ENCODE results near the gene TMEFF1.

Gene TMEFF1

GRCh38 chr9:100581661-100582060 lies 108.7 kb downstream of the TMEFF1 start:
- no peak overlapping the region for H3K4me3 ChIP-seq (ENCODE audit: insufficient read depth, low read depth, low read length, poor library complexity, severe bottlenecking)

GRCh38 chr9:100583014-100583802 lies 110.3 kb downstream of the TMEFF1 start:
- Histone ChIP-seq H3K9me3 (ENCODE audit: control insufficient read depth, low read length) (no peaks in the 10 kb centered on the region), H3K27me3 (replicated peaks; ENCODE audit: control insufficient read depth, insufficient read depth, low read length, poor library complexity, severe bottlenecking) (no peaks in the 10 kb centered on the region), H3K27ac (ENCODE audit: insufficient read depth, low read length, poor library complexity, severe bottlenecking) (no peak overlapping the region), H3K4me3 (ENCODE audit: insufficient read depth, low read depth, low read length, poor library complexity, severe bottlenecking) (no peak overlapping the region), H3K36me3 (ENCODE audit: control insufficient read depth, insufficient read depth, low read length) (no peaks in the 10 kb centered on the region), H3K4me1 (ENCODE audit: control insufficient read depth, insufficient read depth, low read length, poor library complexity, severe bottlenecking) (no peaks in the 10 kb centered on the region)
- no peak for DNase-seq

More at GRCh38 chr9:100581661-100582060, 108.7 kb downstream of the TMEFF1 start:
- Histone ChIP-seq H3K27me3 (replicated peaks; ENCODE audit: control insufficient read depth, insufficient read depth, low read length, poor library complexity, severe bottlenecking) (no peaks in the 10 kb centered on the region), H3K9me3 (ENCODE audit: control insufficient read depth, low read length) (no peaks in the 10 kb centered on the region), H3K27ac (ENCODE audit: insufficient read depth, low read length, poor library complexity, severe bottlenecking) (no peak overlapping the region), H3K36me3 (ENCODE audit: control insufficient read depth, insufficient read depth, low read length) (no peaks in the 10 kb centered on the region), H3K4me1 (ENCODE audit: control insufficient read depth, insufficient read depth, low read length, poor library complexity, severe bottlenecking) (no peaks in the 10 kb centered on the region)
- no peak for DNase-seq

- Histone ChIP-seq H3K9me3 (ENCODE audit: control insufficient read depth, low read length) (no peaks in the 10 kb centered on the region), H3K4me3 (ENCODE audit: insufficient read depth, low read depth, low read length, poor library complexity, severe bottlenecking) (no peak overlapping the region), H3K27ac (ENCODE audit: insufficient read depth, low read length, poor library complexity, severe bottlenecking) (no peak overlapping the region), H3K27me3 (replicated peaks; ENCODE audit: control insufficient read depth, insufficient read depth, low read length, poor library complexity, severe bottlenecking) (no peaks in the 10 kb centered on the region), H3K36me3 (ENCODE audit: control insufficient read depth, insufficient read depth, low read length) (no peaks in the 10 kb centered on the region), H3K4me1 (ENCODE audit: control insufficient read depth, insufficient read depth, low read length, poor library complexity, severe bottlenecking) (no peaks in the 10 kb centered on the region)
- DNase-seq = no peak
Measured at GRCh38 chr9:100584951-100585350, 112.0 kb downstream of the TMEFF1 start.

GRCh38 chr9:100586093-100586492 lies 113.1 kb downstream of the TMEFF1 start:
- H3K4me3 ChIP-seq (ENCODE audit: insufficient read depth, low read depth, low read length, poor library complexity, severe bottlenecking) = no peak overlapping the region
- H3K27me3 ChIP-seq (replicated peaks; ENCODE audit: control insufficient read depth, insufficient read depth, low read length, poor library complexity, severe bottlenecking) = no peaks in the 10 kb centered on the region
- H3K9me3 ChIP-seq (ENCODE audit: control insufficient read depth, low read length) = no peaks in the 10 kb centered on the region
- H3K36me3 ChIP-seq (ENCODE audit: control insufficient read depth, insufficient read depth, low read length) = no peaks in the 10 kb centered on the region
- DNase-seq = no peak
- no peaks in the 10 kb centered on the region for H3K4me1 ChIP-seq (ENCODE audit: control insufficient read depth, insufficient read depth, low read length, poor library complexity, severe bottlenecking)
- no peak overlapping the region for H3K27ac ChIP-seq (ENCODE audit: insufficient read depth, low read length, poor library complexity, severe bottlenecking)

- H3K4me3 ChIP-seq (ENCODE audit: insufficient read depth, low read depth, low read length, poor library complexity, severe bottlenecking) = no peak overlapping the region
- no peaks in the 10 kb centered on the region for H3K27me3 ChIP-seq (replicated peaks; ENCODE audit: control insufficient read depth, insufficient read depth, low read length, poor library complexity, severe bottlenecking)
- H3K9me3 ChIP-seq (ENCODE audit: control insufficient read depth, low read length) = no peaks in the 10 kb centered on the region
- no peaks in the 10 kb centered on the region for H3K36me3 ChIP-seq (ENCODE audit: control insufficient read depth, insufficient read depth, low read length)
- no peak overlapping the region for H3K27ac ChIP-seq (ENCODE audit: insufficient read depth, low read length, poor library complexity, severe bottlenecking)
- H3K4me1 ChIP-seq (ENCODE audit: control insufficient read depth, insufficient read depth, low read length, poor library complexity, severe bottlenecking) = no peaks in the 10 kb centered on the region
- DNase-seq = no peak
Measured at GRCh38 chr9:100587375-100587774, 114.4 kb downstream of the TMEFF1 start.

- Histone ChIP-seq H3K4me1 (ENCODE audit: control insufficient read depth, insufficient read depth, low read length, poor library complexity, severe bottlenecking) (no peaks in the 10 kb centered on the region), H3K9me3 (ENCODE audit: control insufficient read depth, low read length) (no peaks in the 10 kb centered on the region), H3K36me3 (ENCODE audit: control insufficient read depth, insufficient read depth, low read length) (no peaks in the 10 kb centered on the region), H3K27ac (ENCODE audit: insufficient read depth, low read length, poor library complexity, severe bottlenecking) (no peak overlapping the region), H3K4me3 (ENCODE audit: insufficient read depth, low read depth, low read length, poor library complexity, severe bottlenecking) (no peak overlapping the region), H3K27me3 (replicated peaks; ENCODE audit: control insufficient read depth, insufficient read depth, low read length, poor library complexity, severe bottlenecking) (no peaks in the 10 kb centered on the region)
- DNase-seq = no peak
Measured at GRCh38 chr9:100589582-100589981, 116.6 kb downstream of the TMEFF1 start.

- DNase-seq = no peak
- no peaks in the 10 kb centered on the region for H3K4me1 ChIP-seq (ENCODE audit: control insufficient read depth, insufficient read depth, low read length, poor library complexity, severe bottlenecking)
- no peak overlapping the region for H3K27ac ChIP-seq (ENCODE audit: insufficient read depth, low read length, poor library complexity, severe bottlenecking)
- no peak overlapping the region for H3K4me3 ChIP-seq (ENCODE audit: insufficient read depth, low read depth, low read length, poor library complexity, severe bottlenecking)
- H3K9me3 ChIP-seq (ENCODE audit: control insufficient read depth, low read length) = no peaks in the 10 kb centered on the region
- no peaks in the 10 kb centered on the region for H3K36me3 ChIP-seq (ENCODE audit: control insufficient read depth, insufficient read depth, low read length)
- H3K27me3 ChIP-seq (replicated peaks; ENCODE audit: control insufficient read depth, insufficient read depth, low read length, poor library complexity, severe bottlenecking) = no peaks in the 10 kb centered on the region
Measured at GRCh38 chr9:100590481-100590880, 117.5 kb downstream of the TMEFF1 start.

- DNase-seq = no peak
- no peak overlapping the region for H3K4me3 ChIP-seq (ENCODE audit: insufficient read depth, low read depth, low read length, poor library complexity, severe bottlenecking)
- no peaks in the 10 kb centered on the region for H3K4me1 ChIP-seq (ENCODE audit: control insufficient read depth, insufficient read depth, low read length, poor library complexity, severe bottlenecking)
- no peaks in the 10 kb centered on the region for H3K9me3 ChIP-seq (ENCODE audit: control insufficient read depth, low read length)
- H3K27ac ChIP-seq (ENCODE audit: insufficient read depth, low read length, poor library complexity, severe bottlenecking) = no peak overlapping the region
- no peaks in the 10 kb centered on the region for H3K27me3 ChIP-seq (replicated peaks; ENCODE audit: control insufficient read depth, insufficient read depth, low read length, poor library complexity, severe bottlenecking)
- H3K36me3 ChIP-seq (ENCODE audit: control insufficient read depth, insufficient read depth, low read length) = no peaks in the 10 kb centered on the region
Measured at GRCh38 chr9:100591139-100591538, 118.2 kb downstream of the TMEFF1 start.

- no peaks in the 10 kb centered on the region for H3K9me3 ChIP-seq (ENCODE audit: control insufficient read depth, low read length)
- DNase-seq = no peak
- H3K4me3 ChIP-seq (ENCODE audit: insufficient read depth, low read depth, low read length, poor library complexity, severe bottlenecking) = no peak overlapping the region
- no peaks in the 10 kb centered on the region for H3K36me3 ChIP-seq (ENCODE audit: control insufficient read depth, insufficient read depth, low read length)
- H3K27me3 ChIP-seq (replicated peaks; ENCODE audit: control insufficient read depth, insufficient read depth, low read length, poor library complexity, severe bottlenecking) = no peaks in the 10 kb centered on the region
- H3K27ac ChIP-seq (ENCODE audit: insufficient read depth, low read length, poor library complexity, severe bottlenecking) = no peak overlapping the region
- no peaks in the 10 kb centered on the region for H3K4me1 ChIP-seq (ENCODE audit: control insufficient read depth, insufficient read depth, low read length, poor library complexity, severe bottlenecking)
Measured at GRCh38 chr9:100591639-100592412, 118.9 kb downstream of the TMEFF1 start.

Measured in effector memory CD4-positive, alpha-beta T cell (primary cell).